ENCODE measurements around the gene RAB40AL. TPM values are rescaled to one million over a fixed set of nuclear protein-coding genes. Genes with fewer than 3 reads are reported as not detected.
A peak's percentile ranks its signal among the peaks of the same experiment; 100 is the strongest.
"Not testable (repeated sequence)": the region's sequence is repeated elsewhere in the genome, so short reads cannot be mapped to it uniquely, and the experiment has no call there.

RAB40AL gene, protein sequence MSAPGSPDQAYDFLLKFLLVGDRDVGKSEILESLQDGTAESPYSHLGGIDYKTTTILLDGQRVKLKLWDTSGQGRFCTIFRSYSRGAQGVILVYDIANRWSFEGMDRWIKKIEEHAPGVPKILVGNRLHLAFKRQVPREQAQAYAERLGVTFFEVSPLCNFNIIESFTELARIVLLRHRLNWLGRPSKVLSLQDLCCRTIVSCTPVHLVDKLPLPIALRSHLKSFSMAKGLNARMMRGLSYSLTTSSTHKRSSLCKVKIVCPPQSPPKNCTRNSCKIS
- polyA plus RNA-seq (2011; rRNA removed) (0.21 and 0.42 TPM in 2 replicates), polyA minus RNA-seq (2011; rRNA and poly(A)+ RNA removed) (4.4 and 6.9 TPM in 2 replicates)

DNA sequence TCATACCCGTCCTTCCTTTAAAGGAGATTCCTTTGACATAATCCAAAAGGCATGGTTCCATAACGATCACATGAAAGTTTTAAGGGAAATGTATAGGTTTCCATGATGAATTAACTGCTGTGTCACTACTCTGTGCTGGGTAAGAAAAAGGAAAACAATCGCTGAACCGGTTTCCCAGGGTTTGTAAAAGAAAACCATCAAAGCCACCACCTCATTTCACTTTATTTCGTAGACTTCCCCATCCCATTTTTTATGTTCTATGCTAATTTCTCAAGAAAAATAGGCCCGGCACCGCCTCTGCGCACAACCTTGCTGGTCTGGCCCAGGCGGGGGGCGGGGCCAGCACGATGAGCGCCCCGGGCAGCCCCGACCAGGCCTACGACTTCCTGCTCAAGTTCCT, at the start of gene RAB40AL:
Gene RAB40AL, plus strand, starts transcription at position 301 of the 400 bp plus-strand sequence. Its CDS starts 47 bp downstream, at position 348.
- POLR2A ChIA-PET; H3K27me3 ChIP-seq (ENCODE audit: control insufficient read depth, insufficient read depth, low read length); H3K4me3 ChIP-seq (ENCODE audit: low read depth, low read length); H3K27ac ChIP-seq (ENCODE audit: low read depth, low read length); H3K9me3 ChIP-seq (ENCODE audit: control insufficient read depth, insufficient read depth, low read length); DNase-seq (ENCODE audit: low read depth, low spot score): not testable (repeated sequence)
- CTCF ChIA-PET, result interaction anchor here (3.5 kb wide), 1 partner anchor 14 kb away, joined by 32 read pairs; no protein-coding TSS in a partner anchor

DNA sequence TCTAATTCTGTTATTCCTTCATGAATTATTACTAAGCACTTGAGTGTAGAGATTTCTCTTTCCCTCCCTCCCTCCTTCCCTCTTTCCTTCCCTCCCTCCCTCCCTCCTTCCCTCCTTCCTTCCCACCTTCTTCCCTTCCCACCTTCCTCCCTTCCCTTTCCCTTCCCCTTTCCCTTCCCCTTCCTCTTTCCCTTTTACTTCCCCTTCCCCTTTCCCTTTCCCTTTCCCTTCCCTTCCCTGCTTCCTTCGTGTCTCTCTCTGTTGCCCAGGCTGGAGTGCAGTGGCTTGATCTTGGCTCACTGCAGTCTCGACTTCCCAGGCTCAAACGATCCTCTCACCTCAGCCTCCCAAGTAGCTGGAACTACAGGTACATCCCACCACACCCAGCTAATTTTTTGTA, 49.4 kb upstream of the RAB40AL start:
- H3K27ac ChIP-seq (ENCODE audit: low read depth, low read length), result no peak overlapping the region
- POLR2A ChIA-PET, result no interaction called here
- CTCF ChIA-PET, result interaction anchor here (1.4 kb wide), 1 partner anchor 12 kb away, joined by 11 read pairs; no protein-coding TSS in a partner anchor
- H3K4me3 ChIP-seq (ENCODE audit: low read depth, low read length), result no peak overlapping the region
- TF ChIP-seq, protein P1, sequence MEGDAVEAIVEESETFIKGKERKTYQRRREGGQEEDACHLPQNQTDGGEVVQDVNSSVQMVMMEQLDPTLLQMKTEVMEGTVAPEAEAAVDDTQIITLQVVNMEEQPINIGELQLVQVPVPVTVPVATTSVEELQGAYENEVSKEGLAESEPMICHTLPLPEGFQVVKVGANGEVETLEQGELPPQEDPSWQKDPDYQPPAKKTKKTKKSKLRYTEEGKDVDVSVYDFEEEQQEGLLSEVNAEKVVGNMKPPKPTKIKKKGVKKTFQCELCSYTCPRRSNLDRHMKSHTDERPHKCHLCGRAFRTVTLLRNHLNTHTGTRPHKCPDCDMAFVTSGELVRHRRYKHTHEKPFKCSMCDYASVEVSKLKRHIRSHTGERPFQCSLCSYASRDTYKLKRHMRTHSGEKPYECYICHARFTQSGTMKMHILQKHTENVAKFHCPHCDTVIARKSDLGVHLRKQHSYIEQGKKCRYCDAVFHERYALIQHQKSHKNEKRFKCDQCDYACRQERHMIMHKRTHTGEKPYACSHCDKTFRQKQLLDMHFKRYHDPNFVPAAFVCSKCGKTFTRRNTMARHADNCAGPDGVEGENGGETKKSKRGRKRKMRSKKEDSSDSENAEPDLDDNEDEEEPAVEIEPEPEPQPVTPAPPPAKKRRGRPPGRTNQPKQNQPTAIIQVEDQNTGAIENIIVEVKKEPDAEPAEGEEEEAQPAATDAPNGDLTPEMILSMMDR (IDR thresholded peaks at IDR 0.05; ENCODE audit: low read depth, low read length), result no peak
- no peak for DNase-seq (ENCODE audit: low read depth, low spot score)
- no peaks in the 10 kb centered on the region for H3K9me3 ChIP-seq (ENCODE audit: control insufficient read depth, insufficient read depth, low read length)
- H3K27me3 ChIP-seq (ENCODE audit: control insufficient read depth, insufficient read depth, low read length), result no peaks in the 10 kb centered on the region

DNA sequence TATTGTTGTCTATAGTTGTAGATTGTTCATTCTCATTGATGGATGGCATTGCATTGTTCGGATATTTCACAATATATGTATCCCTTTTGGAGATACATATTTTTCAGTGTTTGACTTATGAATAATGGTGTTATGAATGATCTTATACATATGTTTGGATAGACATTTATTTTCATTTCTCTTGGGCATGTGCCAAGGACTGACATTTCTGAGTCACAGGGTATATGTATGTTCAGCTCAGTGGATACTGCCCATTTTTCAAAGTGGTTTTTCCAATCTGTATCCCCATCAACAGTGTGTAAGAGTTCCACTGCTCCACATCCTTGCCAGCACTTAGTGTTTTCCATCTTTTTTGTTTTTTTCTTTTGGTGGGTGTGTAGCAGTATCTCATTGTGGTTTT, 45.0 kb upstream of the RAB40AL start:
- H3K9me3 ChIP-seq (ENCODE audit: control insufficient read depth, insufficient read depth, low read length), result no peaks in the 10 kb centered on the region
- POLR2A ChIA-PET, result no interaction called here
- no peak overlapping the region for H3K4me3 ChIP-seq (ENCODE audit: low read depth, low read length)
- H3K27ac ChIP-seq (ENCODE audit: low read depth, low read length), result no peak overlapping the region
- H3K27me3 ChIP-seq (ENCODE audit: control insufficient read depth, insufficient read depth, low read length), result no peaks in the 10 kb centered on the region
- CTCF ChIA-PET, result no interaction called here
- TF ChIP-seq, protein P1 (IDR thresholded peaks at IDR 0.05; ENCODE audit: low read depth, low read length), result no peak
- DNase-seq (ENCODE audit: low read depth, low spot score), result no peak

DNA sequence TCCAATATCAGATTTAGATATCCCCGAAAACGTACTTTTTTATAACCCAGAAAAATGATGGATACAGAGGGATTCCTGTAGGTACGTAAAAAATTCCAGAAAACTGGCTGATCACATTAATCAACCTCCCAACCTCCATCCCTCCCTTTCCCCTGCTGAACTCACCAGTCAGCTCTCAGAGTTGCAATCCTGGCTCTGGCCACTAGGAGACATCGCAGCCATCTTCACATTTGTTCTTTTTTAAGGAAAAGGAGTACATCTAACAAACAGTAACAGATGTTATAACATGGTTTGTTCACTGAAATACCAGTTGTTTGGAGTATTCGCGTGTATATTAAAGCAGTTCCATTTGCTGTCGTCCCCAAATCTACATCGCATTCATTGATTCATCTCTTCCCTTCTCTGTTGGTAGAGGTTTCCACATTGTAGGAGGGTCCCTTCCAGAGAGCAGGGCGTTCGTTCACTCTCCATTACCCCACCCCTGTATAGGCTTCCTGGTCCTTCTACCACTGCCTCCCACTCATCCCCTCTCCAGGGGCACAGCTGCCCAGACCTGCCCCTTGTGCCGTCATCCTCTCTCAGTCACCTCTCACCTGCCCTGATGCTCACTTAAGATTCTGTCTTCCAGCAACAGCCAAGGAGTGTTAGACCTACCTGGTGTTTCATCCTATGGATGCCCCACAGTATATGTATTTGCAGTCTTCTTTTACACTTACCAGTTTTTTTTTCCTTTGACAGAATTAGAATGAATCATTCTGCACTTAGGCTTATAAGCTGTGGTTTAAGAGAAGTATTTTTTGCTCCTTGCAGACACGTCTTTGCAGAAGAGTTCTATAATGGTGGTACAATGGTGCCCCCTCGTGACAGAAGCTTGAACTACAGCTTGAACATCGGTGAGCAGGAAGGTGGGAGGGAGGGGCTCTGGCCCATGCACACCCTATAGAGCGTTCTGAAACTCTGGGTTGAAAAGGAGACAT, 36.8 kb upstream of the RAB40AL start:
- Histone ChIP-seq H3K27ac (ENCODE audit: low read depth, low read length) (no peak overlapping the region), H3K27me3 (ENCODE audit: control insufficient read depth, insufficient read depth, low read length) (no peaks in the 10 kb centered on the region), H3K4me3 (ENCODE audit: low read depth, low read length) (no peak overlapping the region), H3K9me3 (ENCODE audit: control insufficient read depth, insufficient read depth, low read length) (no peaks in the 10 kb centered on the region)
- TF ChIP-seq, protein P1 (IDR thresholded peaks at IDR 0.05; ENCODE audit: low read depth, low read length), result peak; percentile 64
- ChIA-PET CTCF (interaction anchor here (0.6 to 3.0 kb wide), 31 partner anchors 9 to 557 kb away, joined by 3 to 20 read pairs (median 5); no protein-coding TSS in a partner anchor), POLR2A (no interaction called here)
- DNase-seq (ENCODE audit: low read depth, low spot score), result peak; percentile 26

DNA sequence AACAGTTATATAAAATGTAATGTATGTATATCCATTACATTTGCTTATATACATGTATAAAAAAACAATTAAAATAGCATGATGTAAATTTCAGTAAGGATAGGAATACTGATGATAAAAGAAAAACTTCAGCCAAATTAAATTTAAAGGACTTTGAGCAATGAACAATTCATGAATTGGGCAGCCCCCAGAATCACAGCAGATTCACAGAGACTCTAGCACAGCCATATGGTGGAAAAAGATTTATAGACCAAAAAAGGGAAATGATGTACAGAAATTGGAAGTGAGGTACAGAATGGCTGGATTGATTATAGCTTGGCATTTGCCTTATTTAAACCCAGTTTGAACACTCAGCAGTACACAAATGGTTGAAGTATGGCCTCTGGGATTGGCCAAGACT, 34.7 kb upstream of the RAB40AL start:
- H3K27ac ChIP-seq (ENCODE audit: low read depth, low read length), result no peak overlapping the region
- no peak overlapping the region for H3K4me3 ChIP-seq (ENCODE audit: low read depth, low read length)
- CTCF ChIA-PET, result interaction anchor here (0.6 to 1.7 kb wide), 3 partner anchors 32 to 43 kb away, joined by 3 to 6 read pairs (median 3); no protein-coding TSS in a partner anchor
- DNase-seq (ENCODE audit: low read depth, low spot score), result no peak
- POLR2A ChIA-PET, result no interaction called here
- no peaks in the 10 kb centered on the region for H3K27me3 ChIP-seq (ENCODE audit: control insufficient read depth, insufficient read depth, low read length)
- H3K9me3 ChIP-seq (ENCODE audit: control insufficient read depth, insufficient read depth, low read length), result no peaks in the 10 kb centered on the region
- TF ChIP-seq, protein P1 (IDR thresholded peaks at IDR 0.05; ENCODE audit: low read depth, low read length), result no peak
